ENCODE results near the gene AKNAD1. TPM values are rescaled to one million over a fixed set of nuclear protein-coding genes. Genes with fewer than 3 reads are reported as not detected.

Gene AKNAD1
- total and polyA plus RNA-seq, 7 donors: 0.28 to 2.4 (median 1.5) TPM; not detected in 3

DNA sequence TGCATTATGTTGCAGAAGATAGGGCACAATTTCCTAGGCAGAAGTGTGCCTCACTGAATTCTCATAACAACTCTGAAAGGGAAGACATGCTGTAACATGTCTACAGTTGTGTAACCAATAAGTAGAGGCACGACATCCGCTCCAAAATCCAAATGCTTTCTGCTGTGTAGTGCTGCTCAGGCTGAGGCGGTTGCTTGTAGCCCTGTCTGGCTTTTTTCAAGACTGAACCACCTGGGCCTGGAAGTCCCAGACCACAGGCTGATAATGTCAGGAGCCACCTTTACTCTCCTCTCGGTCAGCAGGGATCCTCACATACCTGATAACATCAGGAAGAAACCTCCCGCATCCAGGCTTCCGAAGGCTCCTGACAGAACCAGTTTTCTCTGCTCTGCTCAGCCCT lies 10.9 kb downstream of the AKNAD1 start:
- Histone ChIP-seq H3K27ac (peak overlapping the region in 3 of 4 donors; percentile 50 to 84 (median 80)), H3K4me3 (no peak overlapping the region), H3K36me3 (no peaks in the 10 kb centered on the region), H3K27me3 (no peaks in the 10 kb centered on the region), H3K9me3 (no peaks in the 10 kb centered on the region), H3K4me1 (peaks cover 0 to 52% (median 38%) of the 10 kb centered on the region in 4 donors)
- intact Hi-C loops (cut with DNase I): no loop called here
- TF ChIP-seq POLR2A (IDR thresholded peaks at IDR 0.05) (no peak), POLR2AphosphoS5 (IDR thresholded peaks at IDR 0.05) (no peak), EP300 (IDR thresholded peaks at IDR 0.05) (no peak)
- TF ChIP-seq, protein P1, sequence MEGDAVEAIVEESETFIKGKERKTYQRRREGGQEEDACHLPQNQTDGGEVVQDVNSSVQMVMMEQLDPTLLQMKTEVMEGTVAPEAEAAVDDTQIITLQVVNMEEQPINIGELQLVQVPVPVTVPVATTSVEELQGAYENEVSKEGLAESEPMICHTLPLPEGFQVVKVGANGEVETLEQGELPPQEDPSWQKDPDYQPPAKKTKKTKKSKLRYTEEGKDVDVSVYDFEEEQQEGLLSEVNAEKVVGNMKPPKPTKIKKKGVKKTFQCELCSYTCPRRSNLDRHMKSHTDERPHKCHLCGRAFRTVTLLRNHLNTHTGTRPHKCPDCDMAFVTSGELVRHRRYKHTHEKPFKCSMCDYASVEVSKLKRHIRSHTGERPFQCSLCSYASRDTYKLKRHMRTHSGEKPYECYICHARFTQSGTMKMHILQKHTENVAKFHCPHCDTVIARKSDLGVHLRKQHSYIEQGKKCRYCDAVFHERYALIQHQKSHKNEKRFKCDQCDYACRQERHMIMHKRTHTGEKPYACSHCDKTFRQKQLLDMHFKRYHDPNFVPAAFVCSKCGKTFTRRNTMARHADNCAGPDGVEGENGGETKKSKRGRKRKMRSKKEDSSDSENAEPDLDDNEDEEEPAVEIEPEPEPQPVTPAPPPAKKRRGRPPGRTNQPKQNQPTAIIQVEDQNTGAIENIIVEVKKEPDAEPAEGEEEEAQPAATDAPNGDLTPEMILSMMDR (IDR thresholded peaks at IDR 0.05): no peak
- no peak for DNase-seq
- 90 to 94% methylated on average over 6 of the region's 6 CpGs for WGBS, 2 donors

DNA sequence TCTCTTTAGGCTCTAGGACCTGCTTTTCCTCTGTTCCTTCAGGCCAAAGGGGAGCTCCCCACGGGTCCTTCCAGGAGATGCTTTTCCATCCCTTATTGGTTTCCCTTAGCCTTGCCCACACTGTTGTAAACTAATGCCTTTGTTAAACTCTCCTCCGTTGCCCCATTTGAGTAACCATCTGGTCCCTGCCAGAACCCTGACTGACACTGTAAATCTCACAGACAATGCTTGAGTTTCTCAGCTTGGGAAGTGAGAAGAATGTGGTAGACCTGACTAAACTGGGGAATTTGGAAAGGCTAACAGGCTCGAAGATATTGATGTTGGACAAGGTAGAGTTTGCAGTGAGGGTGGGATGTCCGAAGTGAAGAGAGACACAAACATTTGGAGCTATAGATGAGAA lies 11.4 kb downstream of the AKNAD1 start:
- intact Hi-C loops (cut with DNase I): no loop called here
- peak overlapping the region in 3 of 4 donors; percentile 50 to 84 (median 80) for H3K27ac ChIP-seq

DNA sequence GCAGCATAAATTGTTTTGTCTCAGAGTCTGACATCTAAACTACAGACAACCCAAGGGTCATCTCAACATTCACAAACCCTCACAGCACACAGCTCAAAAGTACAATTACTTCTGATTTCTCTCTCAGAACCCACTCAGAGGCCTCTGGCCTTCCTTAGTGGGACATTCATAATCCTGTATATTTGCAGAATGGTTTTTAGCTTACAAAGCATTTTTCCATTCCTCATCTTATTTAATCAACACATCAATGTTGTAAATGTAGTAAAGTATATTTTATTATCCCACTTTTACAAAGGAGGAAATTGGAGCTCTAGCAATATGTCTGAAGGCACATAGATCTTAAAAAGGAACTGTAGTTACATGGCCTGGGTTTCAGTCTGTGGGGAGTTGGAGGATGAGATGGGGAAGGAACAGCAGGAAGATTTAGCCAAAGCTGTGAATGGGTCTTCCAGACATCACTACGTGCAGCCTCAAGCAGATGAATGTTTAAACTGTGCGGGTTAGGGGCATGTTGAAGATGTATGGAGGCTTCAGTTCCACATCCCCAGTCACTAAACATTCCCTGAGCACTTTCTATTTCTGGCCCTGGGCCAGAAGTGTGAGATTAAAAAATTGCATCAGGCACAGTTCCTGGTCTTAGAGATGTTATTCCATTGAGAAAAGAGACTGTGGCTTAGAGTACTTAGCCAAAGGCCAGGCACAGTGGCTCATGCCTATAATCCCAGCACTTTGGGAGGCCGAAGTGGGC lies 13.3 kb downstream of the AKNAD1 start:
- Histone ChIP-seq H3K27ac (peak overlapping the region; percentile 50 to 84 (median 80)), H3K36me3 (no peaks in the 10 kb centered on the region), H3K27me3 (no peaks in the 10 kb centered on the region), H3K4me3 (no peak overlapping the region), H3K9me3 (no peaks in the 10 kb centered on the region), H3K4me1 (peaks cover 0 to 66% (median 38%) of the 10 kb centered on the region in 4 donors)
- TF ChIP-seq EP300 (IDR thresholded peaks at IDR 0.05) (no peak), POLR2A (IDR thresholded peaks at IDR 0.05) (no peak), POLR2AphosphoS5 (IDR thresholded peaks at IDR 0.05) (no peak)
- intact Hi-C loops (cut with DNase I): no loop called here
- no peak for DNase-seq
- WGBS, 2 donors: 78 to 89% methylated on average over 3 of the region's 3 CpGs

More for the DNA sequence above, 11.4 kb downstream of the AKNAD1 start:
- WGBS, 2 donors: 82 to 85% methylated on average over 4 of the region's 4 CpGs
- no peaks in the 10 kb centered on the region for H3K36me3 ChIP-seq
- H3K27me3 ChIP-seq: no peaks in the 10 kb centered on the region
- no peak for DNase-seq
- no peaks in the 10 kb centered on the region for H3K9me3 ChIP-seq
- H3K4me3 ChIP-seq: no peak overlapping the region
- TF ChIP-seq EP300 (IDR thresholded peaks at IDR 0.05): no peak
- TF ChIP-seq POLR2A (IDR thresholded peaks at IDR 0.05): no peak
- TF ChIP-seq, protein P1 (IDR thresholded peaks at IDR 0.05): no peak
- no peak for TF ChIP-seq POLR2AphosphoS5 (IDR thresholded peaks at IDR 0.05)
- peaks cover 0 to 58% (median 38%) of the 10 kb centered on the region in 4 donors for H3K4me1 ChIP-seq

DNA sequence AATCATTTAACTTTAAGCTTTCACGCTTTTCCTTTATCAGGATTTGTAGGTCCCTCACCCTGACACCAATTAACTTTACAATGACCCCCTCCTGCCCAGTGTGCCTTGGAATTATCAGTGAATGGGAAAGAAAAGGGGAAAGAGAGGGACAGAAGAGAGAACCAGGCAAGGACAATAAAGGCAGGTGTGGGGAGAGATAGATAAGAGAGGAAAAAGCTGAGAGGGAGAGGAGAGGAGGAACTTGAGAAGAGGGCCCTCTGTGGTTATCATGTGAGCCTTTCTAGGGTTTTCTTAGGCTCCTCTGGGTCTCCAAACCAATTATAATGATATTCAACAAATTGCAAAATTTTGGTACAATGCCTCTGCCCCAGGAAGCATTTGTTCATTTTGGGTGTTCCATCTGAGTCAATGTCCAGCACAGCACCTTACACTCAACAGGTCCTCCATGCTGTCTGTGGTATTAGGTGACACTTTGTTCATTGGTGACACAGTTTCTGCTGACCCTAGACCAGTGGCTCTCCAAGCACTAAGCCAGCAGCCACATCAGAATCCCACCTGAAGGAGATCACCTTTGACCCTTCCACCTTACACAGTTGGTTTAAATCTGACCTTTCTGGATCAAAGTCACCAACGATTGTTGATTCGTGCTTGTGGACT lies 14.2 kb downstream of the AKNAD1 start:
- 78 to 86% methylated on average over 3 of the region's 3 CpGs for WGBS, 2 donors
- peak overlapping the region; percentile 50 to 84 (median 80) for H3K27ac ChIP-seq

More for the DNA sequence above, 14.2 kb downstream of the AKNAD1 start:
- H3K27me3 ChIP-seq: no peaks in the 10 kb centered on the region
- TF ChIP-seq POLR2AphosphoS5 (IDR thresholded peaks at IDR 0.05) (no peak), POLR2A (IDR thresholded peaks at IDR 0.05) (no peak), EP300 (IDR thresholded peaks at IDR 0.05) (no peak)
- TF ChIP-seq, protein P1 (IDR thresholded peaks at IDR 0.05): no peak
- peaks cover 0 to 60% (median 34%) of the 10 kb centered on the region in 4 donors for H3K4me1 ChIP-seq
- no peaks in the 10 kb centered on the region for H3K9me3 ChIP-seq
- no peak overlapping the region for H3K4me3 ChIP-seq
- DNase-seq: no peak
- intact Hi-C loops (cut with DNase I): no loop called here
- no peaks in the 10 kb centered on the region for H3K36me3 ChIP-seq

Measured in sigmoid colon (tissue), 7 donors.